Limb (tissue), 2 donors: ENCODE results near the gene NAT16.
"Not testable (repeated sequence)": the region's sequence is repeated elsewhere in the genome, so short reads cannot be mapped to it uniquely, and the experiment has no call there.

Experiments
- DNase-seq, 2 donors: peaks; one replicate each; pipeline ENCODE4 v3.0.0-alpha.2; 2016; ENCODE audit errors: extremely low spot score in 2 of 2

NAT16 gene

DNA sequence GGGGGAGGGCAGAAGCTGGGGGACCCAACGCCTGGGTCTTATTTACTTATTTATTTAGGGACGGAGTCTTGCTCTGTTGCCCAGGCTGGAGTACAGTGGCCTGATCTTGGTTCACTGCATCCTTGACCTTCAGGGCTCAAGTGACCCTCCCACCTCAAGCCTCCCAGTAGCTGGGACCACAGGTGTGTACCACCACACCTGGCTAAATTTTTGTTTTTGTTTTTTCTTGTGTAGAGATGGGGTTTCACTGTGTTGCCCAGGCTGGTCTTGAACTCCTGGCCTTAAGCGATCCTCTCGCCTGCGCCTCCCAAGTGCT lies 22.5 kb upstream of the NAT16 start:
- no peak for DNase-seq

DNA sequence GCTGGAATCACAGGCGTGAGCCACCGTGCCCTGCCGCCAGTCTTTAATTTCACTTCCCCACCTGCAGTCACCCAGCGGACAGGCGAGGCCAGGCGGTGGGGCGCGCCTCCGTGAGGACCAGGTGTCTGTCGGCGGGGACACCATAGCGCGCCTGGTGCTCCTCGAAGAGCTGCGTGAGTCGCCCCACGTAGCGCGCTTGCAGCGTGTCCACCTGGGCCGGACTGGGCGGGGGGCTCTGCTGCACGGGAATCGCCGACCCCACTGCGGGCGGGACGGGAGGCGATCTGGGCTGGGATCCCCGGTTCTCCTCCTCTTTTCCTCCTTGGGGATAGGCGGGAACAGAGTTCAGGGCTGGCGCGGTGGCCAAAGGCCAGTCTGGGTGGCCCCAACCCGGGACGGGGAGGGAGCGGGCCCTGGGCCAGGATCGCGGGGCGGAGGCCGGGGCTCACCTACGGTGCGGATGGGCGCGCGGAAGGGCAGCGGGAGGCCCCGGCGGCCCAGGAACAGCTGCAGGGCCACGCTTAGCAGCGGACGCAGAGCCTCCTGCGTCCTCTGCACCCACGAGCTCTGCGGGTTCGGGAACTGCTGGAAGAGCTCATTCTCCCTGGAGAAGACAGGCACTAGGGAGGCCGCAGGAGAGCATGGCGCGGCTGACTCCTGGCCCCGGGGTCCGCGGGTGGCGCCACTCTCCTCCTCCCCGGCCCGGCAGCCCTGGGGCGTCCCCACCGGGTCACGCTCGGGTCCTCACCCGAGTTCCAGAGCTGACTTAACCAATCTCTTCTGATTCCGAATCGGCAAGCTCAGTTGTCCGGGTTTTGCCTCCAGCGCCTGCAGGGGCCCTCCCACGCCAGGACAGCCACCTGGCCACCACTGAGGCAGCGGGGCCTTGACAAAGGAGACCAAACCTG lies 21.9 kb upstream of the NAT16 start:
- DNase-seq = no peak

DNA sequence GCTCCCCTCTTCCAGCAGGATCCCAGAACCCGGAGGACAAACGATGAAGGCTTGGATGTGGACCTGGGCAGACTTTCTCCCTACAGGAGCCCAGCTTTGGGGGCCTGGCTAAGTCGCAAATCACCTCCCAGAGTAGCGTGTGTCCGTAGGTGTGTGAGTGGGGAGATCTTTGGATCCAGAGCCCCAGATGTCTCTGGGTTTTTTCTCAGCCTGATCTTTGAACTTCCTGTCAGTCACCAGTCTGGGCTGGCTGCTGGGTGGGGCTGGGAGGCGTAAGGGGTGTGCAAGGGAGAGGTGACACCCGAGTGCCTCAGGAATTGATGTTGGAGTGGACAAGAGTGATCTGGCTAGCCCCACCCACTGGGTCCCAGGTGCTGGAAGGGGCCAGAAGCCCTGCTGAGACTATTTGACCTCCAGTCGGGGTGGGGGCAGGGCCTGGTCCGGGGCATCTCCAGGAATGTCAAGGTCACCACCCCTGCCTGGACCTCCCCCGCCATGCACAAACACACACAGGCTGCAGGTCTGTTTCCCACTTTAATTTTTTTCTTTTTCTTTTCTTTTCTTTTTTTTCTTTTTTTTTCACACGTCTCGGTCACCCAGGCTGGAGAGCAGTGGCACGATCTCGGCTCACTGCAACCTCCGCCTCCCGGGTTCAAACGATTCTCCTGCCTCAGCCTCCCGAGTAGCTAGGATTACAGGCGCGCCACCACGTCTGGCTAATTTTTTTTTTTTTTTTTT lies 20.9 kb upstream of the NAT16 start, which contains the start of gene MOGAT3:
Gene MOGAT3, minus strand, starts transcription at position 175 of the 738 bp plus-strand sequence. CDS start 182 bp downstream, outside the sequence.
- DNase-seq = no peak

DNA sequence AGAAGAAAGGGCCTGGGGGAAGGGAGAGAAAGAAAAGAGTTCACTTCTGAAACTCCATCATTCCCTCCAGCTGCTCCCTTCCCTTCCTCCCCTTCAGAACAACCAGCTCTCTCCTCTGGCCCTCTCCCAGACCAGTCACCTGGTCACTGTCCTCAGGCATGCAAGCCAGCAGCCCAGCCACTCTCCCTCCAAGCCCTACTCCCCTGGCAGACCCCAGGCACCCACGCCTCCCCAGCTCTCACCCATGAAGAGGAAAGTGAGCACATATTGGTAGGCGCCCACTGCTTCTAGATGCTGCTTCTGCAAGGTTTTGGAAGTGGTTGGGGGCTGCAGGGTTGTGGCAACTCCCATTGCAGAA lies 20.4 kb upstream of the NAT16 start:
- DNase-seq = no peak

DNA sequence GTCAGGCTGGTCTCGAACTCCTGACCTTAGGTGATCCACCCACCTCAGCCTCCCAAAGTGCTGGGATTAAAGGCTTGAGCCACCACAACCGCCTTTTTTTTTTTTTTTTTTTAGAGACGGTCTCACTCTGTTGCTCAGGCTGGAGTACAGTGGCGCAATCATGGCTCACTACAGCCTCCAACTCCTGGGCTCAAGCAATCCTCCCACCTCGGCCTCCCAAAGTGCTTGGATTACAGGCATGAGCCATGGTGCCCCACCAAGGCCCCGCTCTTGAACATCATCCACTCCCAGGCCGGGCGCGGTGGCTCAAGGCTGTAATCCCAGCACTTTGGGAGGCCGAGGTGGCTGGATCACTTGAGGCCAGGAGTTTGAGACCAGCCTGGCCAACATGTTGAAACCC lies 19.4 kb upstream of the NAT16 start:
- DNase-seq = not testable (repeated sequence)

DNA sequence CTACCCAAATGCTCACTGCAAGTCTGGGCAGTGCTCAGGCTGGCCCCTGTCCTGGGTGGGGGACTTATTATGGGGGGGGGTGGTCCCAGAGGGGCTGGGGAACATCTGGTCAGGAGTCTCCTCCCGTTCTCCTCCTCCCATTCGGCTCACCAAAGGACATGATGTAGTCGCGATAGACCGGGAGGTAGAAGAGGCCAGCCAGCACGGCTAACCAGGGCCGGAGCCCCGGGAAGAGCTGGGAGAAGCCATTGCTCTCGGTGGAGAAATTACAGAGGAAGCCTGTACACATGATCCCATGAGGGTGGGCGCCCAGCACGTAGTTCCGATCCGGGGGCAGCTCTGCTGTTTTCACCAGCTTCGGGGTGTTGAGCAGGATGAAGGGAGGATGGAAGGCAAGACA lies 18.4 kb upstream of the NAT16 start:
- no peak for DNase-seq

DNA sequence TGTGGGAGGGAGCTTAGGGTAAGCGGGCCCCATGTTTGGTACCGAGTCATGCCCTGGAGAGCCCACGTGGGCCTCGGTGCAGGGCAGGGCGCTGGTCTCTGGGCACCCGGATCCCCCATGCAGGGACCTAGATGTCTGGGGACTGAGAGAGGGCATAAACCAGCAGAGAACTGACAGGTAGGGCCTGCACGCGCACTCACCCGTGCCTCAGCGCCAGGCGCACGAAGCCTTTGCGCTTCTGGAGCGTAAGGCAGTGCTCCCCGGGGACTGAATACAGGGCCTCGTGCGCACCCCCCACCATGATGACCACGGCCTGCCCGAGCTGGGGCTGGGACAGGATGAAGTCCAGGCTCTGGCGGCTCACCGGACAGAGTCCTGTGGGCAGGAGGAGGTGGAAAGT lies 17.9 kb upstream of the NAT16 start:
- DNase-seq = no peak

DNA sequence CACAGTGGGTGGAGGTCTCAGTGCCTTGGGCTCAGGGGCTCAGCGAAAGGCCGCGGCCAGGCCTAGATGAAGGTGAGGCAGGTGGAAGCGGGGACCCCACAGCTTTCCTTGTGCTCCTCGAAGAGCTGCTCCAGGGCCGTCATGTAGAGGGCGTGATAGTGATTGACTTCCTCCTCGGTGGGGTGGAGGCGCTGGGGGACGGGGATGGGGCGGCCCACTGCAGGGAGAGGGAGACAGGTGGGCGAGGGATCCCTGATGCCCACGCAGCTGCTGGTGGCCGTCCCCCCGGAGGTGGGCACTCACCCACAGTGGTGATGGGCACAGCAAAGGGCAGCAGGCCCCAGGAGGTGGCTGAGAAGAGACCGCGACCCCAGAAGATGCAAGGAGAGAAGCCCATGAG lies 15.8 kb upstream of the NAT16 start:
- no peak for DNase-seq

DNA sequence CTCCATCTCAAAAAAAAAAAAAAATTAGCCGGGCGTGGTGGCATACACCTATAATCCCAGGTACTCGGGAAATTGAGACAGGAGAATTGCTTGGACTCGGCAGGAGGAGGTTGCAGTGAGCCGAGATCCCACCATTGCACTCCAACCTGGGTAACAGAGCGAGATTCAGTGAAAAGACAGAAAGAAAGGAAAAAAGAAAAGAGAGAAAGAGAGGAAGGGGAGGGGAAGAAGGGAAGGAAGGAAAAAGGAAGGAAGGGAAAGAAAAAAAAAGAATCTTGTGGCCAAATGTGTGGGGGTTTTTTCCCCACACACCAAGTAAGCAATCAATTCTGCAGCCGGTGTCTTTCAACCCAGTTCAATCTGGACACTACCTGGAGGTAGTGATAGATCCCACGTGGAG lies 9.0 kb upstream of the NAT16 start:
- no peak for DNase-seq

DNA sequence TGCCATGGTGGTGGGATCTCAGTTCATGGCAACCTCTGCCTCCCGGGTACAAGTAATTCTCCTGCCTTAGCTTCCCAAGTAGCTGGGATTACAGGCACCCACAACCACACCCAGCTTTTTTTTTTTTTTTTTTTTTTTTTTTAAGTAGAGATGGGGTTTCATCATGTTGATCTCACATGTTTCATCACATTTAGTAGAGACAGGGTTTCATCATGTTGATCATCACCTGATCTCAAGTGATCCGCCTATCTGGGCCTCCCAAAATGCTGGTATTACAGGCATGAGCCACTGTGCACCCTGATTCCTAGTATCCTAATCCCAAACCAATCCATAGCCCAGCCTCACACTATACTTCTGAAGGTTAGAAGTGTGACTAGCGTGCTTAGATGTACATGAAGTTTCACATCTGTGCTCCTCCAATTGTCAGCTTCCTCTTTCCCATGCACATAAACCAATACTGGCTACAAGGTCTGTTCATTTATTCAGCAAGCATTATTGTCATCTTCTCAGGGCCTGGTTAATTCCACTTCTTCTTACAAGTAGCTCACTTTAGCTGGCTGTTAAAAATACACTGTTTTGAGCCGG lies 6.8 kb upstream of the NAT16 start:
- DNase-seq = no peak

DNA sequence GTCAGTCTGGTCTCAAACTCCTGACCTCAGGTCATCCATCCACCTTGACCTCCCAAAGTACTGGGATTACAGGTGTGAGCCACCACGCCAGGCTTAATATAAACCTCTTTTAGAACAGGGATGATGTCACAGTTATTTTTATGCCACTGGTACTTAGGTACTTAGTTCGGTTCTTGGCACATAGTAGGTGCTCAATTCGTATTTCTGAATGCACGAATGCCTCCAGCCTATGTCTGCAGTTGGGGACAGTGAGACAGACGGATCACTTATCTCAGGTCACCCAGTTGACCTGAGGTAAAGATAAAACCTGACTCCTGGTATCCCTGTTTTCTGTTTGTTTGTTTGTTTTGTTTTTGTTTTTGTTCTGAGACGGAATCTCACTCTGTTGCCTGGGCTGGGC lies 6.1 kb upstream of the NAT16 start:
- DNase-seq = no peak

DNA sequence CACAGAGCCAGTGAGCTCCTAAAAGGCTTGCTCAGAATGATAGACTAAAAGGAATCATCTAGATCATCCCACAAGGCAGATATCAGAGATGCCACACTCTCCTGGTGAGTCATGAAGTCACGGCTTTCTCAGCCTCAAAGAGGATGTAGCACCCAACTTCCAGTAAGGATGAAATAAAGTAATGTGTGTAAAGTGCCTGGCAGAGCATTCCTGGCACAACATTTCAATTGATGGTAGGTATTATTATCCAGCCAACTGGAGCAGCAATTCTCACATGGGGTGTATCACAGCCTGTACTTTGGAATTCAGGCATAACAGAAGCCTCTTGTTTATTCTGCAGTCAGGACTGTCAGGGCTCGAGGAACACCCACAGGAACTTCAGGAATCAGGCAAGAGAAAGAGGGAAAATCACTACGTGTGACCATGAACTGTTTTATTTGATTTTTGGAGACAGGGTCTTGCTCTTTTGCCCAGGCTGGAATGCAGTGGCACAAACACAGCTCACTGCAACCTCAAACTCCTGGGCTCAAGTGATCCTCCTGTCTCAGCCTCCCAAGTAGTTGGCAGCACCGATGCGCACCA lies 5.3 kb upstream of the NAT16 start:
- DNase-seq = no peak

DNA sequence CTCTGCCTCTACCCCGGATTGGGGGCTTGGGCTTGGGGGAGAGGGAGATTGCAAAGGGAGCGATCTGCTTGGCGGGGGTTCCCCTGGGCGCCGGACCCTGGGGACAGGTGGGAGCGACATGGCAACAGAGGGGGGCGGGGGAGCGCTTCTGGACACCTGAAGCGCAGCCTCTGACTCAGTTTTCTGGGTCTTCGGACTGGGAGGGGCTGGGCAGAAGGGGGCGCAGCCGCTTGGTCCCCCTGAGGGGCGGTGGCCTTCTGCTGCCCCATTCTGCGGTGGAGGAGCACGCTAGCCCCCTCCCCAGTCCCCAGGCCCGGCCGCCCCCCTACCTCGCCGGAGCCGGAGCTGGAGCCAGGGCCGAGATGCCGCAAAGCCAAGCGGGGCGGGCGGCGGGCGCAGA lies 380 bp downstream of the NAT16 start:
- DNase-seq = peak in 1 of 2 donors; percentile 51

DNA sequence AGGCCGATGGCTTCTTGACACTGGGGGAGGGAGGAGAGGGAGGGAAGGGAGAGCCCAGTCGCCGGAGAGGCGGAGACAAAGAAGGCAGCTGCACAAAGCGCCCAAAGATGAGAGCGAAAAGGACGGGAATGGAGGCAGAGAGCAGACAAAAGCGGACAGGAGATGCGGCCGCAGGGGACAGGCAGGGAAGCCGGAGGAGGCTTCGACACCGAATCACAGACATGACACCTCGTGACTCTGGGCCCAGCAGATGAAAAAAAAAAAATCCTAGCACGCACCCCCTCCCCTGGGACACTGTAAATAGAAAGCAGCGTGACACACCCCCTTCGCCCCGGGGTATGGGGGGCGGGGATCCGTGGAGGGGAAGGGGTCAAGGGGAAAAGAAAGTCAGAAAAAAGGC lies 976 bp downstream of the NAT16 start:
- DNase-seq = peak in 1 of 2 donors; percentile 43

DNA sequence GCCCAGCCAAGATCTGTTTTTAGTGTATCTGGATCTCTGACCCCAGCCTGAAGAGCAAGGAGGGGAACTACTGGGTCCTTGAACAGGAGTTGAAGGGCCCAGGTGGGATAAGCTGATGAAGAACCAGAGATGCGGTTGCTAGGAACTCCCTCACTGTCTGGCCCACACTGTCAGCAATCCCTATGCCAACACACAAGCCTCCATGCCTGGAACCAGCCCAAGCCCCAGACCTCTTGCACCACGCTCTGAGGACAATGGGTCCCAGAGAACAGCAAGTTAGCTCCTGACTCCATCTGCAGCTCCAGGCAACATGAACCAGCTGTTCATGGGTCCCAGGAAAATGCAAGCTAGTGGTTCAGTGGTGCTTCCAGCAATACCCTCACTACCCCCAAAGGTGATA lies 2.4 kb downstream of the NAT16 start:
- DNase-seq = no peak

DNA sequence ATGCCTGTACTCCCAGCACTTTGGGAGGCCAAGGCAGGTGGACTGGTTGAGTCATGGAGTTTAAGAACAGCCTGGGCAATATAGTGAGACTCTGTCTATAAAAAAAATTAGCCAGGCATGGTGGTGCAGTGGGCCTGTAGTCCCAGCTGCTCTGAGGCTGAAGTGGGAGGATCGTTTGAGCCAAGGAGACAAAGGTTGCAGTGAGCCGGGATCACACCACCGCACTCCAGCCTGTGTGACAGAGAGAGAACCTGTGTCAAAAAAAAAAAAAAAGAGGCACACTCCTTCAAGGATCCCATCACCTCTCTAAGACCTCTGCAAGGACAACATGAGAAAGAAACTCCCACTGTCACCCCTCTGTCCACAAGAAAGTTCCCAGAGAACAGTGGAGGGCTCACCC lies 4.4 kb downstream of the NAT16 start:
- no peak for DNase-seq

DNA sequence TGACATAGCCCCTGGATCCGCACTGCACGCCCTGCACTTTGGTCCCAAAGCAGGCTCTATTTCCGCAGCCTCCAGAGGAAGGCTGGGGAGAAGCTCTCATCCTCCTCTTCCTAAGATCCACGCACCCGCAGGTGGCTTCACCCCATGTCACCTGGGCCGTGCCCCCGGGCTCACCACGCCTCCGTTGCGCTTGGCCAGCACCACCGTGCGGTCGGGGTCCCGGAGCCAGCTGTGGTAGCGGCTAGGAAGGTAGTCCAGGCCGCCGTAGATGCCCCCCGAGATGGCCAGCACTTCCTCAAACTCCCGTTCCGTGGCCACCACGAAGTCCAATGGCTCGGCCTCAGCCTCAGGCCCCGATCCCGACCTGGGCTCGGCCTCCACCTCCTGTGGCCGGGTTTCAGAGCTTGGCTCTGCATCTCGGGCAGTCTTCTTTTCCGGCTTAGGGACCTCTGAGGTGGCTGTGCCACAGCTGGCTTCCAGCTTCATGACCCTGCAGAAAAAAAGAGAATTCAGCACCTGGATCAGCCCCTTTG lies 5.7 kb downstream of the NAT16 start:
- no peak for DNase-seq

DNA sequence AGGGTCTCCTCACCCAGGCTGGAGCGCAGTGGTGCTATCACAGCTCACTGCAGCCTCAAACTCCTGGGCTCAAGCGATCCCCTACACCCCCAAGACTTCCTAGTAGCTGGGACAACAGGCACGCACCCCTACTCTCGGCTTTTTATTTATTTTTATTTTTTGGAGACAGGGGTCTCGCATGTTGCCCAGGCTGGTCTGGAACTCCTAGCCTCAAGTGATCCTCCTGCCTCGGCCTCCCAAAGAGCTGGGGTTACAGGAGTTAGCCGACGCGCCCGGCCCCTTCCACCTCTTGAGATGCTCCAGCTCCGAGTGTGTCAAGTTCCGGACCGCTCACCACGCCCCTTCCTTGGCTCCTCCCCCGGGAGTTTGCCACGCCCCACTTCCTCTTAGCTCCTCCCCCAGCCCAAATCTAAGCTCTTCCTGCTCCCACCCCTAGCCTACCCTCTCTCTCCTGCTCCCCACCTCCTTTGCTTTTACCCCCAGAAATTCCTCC lies 6.3 kb downstream of the NAT16 start:
- DNase-seq = no peak

DNA sequence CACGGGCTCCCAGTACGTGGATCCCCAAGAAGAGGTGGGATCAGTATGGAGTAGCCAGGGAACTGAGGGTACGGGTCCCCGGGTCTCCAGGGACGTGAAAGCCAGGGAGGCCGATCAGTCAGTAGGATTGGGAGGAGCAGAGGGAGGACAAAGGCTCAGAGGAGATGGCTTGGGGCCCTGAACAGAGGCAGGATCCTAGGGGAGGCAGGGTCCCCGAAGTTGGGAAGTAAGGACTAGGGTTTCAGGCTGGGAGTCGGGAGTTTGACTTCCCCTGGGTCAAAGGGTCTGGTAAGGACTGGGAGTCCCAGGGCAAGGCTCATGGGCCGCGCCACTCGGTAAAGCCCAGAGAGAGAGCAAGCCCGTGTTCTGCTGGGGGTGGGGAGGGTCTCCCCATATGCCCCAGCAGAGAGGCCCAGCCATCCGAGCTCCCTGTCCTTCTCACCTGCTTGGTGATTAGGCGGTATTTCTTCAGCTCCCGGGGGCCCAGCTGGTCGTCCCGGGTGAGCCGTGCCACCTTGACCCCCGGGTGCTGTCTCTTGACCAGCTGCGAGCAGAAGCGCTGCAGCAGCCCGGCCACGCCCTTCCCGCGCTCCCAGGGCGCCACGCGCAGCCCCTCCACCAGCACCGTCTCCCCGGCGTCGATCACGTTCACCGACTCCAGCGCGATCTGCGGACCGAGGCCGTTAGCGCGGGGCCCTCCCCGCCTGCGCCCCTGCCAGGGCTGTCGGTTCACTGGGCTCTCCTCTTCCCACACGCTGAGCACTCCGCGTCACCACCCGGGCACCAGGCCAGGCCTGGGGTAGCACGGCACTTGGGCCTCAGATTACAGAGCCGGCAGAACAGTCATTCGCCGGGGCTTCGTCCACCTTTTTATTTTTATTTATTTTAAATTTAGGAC lies 7.0 kb downstream of the NAT16 start:
- DNase-seq = peak in 1 of 2 donors; percentile 77

DNA sequence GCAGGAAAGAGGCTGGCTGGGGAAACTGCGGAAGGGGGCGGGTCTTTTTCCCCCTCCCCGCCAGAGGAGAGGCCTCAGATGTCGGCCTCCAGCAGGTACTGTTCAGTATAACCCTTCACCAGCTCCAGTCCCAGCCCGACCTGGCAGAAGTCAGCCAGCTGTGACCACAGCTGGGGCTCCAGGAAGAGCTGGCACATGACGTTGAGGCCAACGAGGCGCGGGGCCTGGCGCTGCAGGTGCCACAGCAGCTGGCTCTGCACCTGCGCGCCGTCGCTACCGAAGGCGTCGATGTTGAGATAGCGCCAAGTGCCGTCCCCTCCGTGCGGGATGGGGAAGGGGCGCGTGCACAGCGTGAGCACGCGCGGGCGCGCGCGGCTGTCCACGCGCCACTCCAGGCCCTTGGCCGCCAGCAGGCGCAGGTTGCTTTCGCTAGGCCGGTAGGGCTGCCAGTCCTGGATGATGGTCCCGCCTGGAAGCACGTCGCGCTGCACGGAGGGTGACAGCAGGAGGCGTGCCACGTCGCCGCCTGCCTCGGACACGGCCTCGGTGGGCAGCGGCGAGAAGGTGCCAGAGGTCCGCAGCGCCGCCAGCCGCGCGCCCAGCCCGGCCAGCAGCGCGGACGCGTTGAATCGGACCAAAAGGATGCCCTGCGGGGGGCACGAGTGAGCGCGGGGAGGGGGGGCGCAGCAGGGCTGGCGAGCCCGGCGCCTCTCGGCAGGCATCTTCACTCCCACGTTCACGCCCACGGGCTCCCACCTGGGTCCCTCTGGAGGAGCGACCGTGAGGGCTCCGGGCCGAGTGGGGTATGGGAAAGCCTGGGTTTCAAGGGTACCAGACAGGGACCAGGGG lies 7.9 kb downstream of the NAT16 start:
- no peak for DNase-seq
